ENCODE measurements around the gene PMS1.

GRCh38 chr2:189900726-189901125 is 116.5 kb downstream of the PMS1 start:
- no peak for TF ChIP-seq POLR2AphosphoS5 (IDR thresholded peaks at IDR 0.05; ENCODE audit: borderline replicate concordance, low read depth, low read length)
- no peak for TF ChIP-seq EZH2 (IDR thresholded peaks at IDR 0.05)

Measured in SK-N-MC (cell line).